GM12873 (cell line): ENCODE results near the gene SH2B2.

ENCODE experiments used
- TF ChIP-seq, protein P1 (sequence below): IDR thresholded peaks from 2 replicates; pipeline ENCODE4 v1.5.1; 2012; ENCODE audit warnings: low read depth, mild to moderate bottlenecking, moderate library complexity, low read length, control low read depth; ENCODE audit not compliant: insufficient read depth; ENCODE audit errors: missing control alignments

SH2B2 gene

GRCh38 chr7:102303669-102304422 lies 17.2 kb downstream of the SH2B2 start:
- TF ChIP-seq, protein P1, sequence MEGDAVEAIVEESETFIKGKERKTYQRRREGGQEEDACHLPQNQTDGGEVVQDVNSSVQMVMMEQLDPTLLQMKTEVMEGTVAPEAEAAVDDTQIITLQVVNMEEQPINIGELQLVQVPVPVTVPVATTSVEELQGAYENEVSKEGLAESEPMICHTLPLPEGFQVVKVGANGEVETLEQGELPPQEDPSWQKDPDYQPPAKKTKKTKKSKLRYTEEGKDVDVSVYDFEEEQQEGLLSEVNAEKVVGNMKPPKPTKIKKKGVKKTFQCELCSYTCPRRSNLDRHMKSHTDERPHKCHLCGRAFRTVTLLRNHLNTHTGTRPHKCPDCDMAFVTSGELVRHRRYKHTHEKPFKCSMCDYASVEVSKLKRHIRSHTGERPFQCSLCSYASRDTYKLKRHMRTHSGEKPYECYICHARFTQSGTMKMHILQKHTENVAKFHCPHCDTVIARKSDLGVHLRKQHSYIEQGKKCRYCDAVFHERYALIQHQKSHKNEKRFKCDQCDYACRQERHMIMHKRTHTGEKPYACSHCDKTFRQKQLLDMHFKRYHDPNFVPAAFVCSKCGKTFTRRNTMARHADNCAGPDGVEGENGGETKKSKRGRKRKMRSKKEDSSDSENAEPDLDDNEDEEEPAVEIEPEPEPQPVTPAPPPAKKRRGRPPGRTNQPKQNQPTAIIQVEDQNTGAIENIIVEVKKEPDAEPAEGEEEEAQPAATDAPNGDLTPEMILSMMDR: no peak

- TF ChIP-seq, protein P1: no peak
Observed at GRCh38 chr7:102304668-102305067, 18.0 kb downstream of the SH2B2 start.

GRCh38 chr7:102305414-102306268 lies 19.0 kb downstream of the SH2B2 start:
- TF ChIP-seq, protein P1: no peak

GRCh38 chr7:102306916-102307677 lies 20.4 kb downstream of the SH2B2 start:
- TF ChIP-seq, protein P1: no peak

DNA sequence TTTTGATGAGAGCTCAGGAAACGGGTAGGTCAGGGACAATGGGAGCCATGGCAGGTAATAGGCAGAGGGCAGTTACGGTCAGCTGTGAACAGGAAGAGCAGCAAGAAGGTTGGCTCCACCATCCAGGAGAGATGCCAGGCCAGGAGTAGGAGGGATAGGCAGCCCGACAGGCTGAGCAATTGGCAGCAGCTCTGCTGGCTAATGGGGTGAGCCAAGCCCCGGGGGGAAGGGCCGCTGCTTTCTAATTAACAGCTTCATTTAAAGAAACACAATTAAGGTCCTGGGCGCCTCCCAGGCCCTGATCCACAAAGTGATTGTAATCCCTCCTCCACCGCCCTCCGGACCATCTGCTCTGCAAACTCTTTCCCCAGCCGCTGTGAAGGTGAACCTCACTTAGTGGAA lies 23.7 kb downstream of the SH2B2 start:
- TF ChIP-seq, protein P1: no peak

DNA sequence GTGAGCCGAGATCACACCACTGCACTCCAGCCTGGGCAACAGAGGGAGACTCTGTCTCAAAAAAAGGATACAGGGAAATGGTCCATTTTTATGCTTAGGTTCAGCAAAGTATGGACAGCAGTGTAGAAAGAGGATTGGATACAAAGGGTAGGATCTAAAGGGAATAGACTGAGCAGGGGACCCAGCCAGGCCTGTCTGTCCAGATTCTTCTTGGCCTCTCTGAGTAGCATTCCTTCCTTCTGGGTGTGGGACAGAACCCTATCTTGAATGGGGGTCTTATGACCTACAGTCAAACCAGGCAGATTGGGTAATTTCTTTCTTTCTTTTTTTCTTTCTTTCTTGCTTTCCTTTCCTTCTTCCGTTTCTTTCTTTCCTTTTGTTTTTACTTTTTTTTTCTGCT lies 25.6 kb downstream of the SH2B2 start:
- TF ChIP-seq, protein P1: no peak
